Measurements from ENCODE around the gene UGT3A1. TPM values are rescaled to one million over a fixed set of nuclear protein-coding genes. Genes with fewer than 3 reads are reported as not detected.
"Not testable (repeated sequence)": the region's sequence is repeated elsewhere in the genome, so short reads cannot be mapped to it uniquely, and the experiment has no call there.

Gene UGT3A1
- total RNA-seq, 1 experiment from 2014 or later, result 0.19 TPM

DNA sequence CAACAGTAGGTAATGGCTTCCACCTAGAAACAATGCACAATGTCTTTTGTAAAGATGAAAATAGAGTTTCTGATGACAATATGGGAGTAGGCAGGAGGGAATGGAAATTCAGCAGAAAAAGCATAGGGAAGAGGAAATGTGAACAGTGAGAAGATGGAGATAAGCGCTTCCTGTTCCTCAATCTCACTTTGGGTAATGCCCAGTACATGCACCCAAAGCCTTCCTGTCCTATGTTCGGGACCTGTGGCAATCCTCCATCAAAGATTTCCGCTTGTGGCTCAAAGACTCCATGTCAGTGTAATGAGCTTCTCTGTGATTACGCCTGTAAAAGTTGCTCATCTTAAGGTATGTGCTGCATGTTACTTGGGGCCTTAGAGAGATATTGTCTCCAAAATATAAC lies 2.7 kb downstream of the UGT3A1 start:
- no peaks in the 10 kb centered on the region for H3K27me3 ChIP-seq (replicated peaks; ENCODE audit: insufficient read depth, low read depth, low read length, poor library complexity)
- DNase-seq (ENCODE audit: low spot score), result no peak
- no peaks in the 10 kb centered on the region for H3K36me3 ChIP-seq (ENCODE audit: insufficient read depth, low read length, poor library complexity, severe bottlenecking)
- no peaks in the 10 kb centered on the region for H3K9me3 ChIP-seq (ENCODE audit: low read depth, low read length, poor library complexity, severe bottlenecking)
- intact Hi-C loops (cut with micrococcal nuclease; ENCODE audit: unreplicated experiment), result no loop called here
- ChIA-PET POLR2A (ENCODE audit: low non-redundant PET) (no interaction called here), CTCF (no interaction called here)
- H3K4me3 ChIP-seq (ENCODE audit: low read depth, low read length, poor library complexity, severe bottlenecking), result no peak overlapping the region
- no TSS peak for BruUV-seq (replicated peaks)
- no peak overlapping the region for H3K27ac ChIP-seq (ENCODE audit: low read depth, low read length, poor library complexity, severe bottlenecking)
- no peak for TF ChIP-seq EZH2 (IDR thresholded peaks at IDR 0.05; ENCODE audit: borderline replicate concordance, low read depth, low read length, poor library complexity, severe bottlenecking)
- TF ChIP-seq, protein P1, sequence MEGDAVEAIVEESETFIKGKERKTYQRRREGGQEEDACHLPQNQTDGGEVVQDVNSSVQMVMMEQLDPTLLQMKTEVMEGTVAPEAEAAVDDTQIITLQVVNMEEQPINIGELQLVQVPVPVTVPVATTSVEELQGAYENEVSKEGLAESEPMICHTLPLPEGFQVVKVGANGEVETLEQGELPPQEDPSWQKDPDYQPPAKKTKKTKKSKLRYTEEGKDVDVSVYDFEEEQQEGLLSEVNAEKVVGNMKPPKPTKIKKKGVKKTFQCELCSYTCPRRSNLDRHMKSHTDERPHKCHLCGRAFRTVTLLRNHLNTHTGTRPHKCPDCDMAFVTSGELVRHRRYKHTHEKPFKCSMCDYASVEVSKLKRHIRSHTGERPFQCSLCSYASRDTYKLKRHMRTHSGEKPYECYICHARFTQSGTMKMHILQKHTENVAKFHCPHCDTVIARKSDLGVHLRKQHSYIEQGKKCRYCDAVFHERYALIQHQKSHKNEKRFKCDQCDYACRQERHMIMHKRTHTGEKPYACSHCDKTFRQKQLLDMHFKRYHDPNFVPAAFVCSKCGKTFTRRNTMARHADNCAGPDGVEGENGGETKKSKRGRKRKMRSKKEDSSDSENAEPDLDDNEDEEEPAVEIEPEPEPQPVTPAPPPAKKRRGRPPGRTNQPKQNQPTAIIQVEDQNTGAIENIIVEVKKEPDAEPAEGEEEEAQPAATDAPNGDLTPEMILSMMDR (conservative IDR thresholded peaks at IDR 0.05; ENCODE audit: low read depth, low read length), result no peak
- no peaks in the 10 kb centered on the region for H3K4me1 ChIP-seq (ENCODE audit: insufficient read depth, low read length, poor library complexity, severe bottlenecking)

DNA sequence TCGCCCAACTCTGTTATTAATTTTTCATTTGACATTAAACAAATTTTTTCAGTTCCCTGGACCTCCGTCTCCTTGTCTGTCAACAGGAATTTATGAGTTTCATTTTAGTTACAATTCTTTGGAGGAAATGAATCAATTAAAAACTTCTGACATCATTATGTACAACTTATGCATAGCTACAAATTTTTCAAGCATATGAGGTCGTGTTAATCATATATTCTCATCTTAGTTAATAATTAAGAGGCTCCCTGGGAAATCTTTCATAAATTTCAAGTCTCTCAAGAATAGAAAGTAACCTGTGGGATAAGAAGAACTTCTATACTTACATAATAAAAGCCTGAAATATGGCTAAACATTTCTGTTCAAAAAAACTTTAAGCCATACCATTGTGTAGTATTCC lies 3.4 kb downstream of the UGT3A1 start:
- DNase-seq (ENCODE audit: low spot score), result no peak
- intact Hi-C loops (cut with micrococcal nuclease; ENCODE audit: unreplicated experiment), result no loop called here
- Histone ChIP-seq H3K4me3 (ENCODE audit: low read depth, low read length, poor library complexity, severe bottlenecking) (no peak overlapping the region), H3K9me3 (ENCODE audit: low read depth, low read length, poor library complexity, severe bottlenecking) (peaks cover 1% of the 10 kb centered on the region), H3K27me3 (replicated peaks; ENCODE audit: insufficient read depth, low read depth, low read length, poor library complexity) (no peaks in the 10 kb centered on the region), H3K27ac (ENCODE audit: low read depth, low read length, poor library complexity, severe bottlenecking) (no peak overlapping the region), H3K4me1 (ENCODE audit: insufficient read depth, low read length, poor library complexity, severe bottlenecking) (no peaks in the 10 kb centered on the region), H3K36me3 (ENCODE audit: insufficient read depth, low read length, poor library complexity, severe bottlenecking) (no peaks in the 10 kb centered on the region)
- CTCF ChIA-PET, result no interaction called here
- POLR2A ChIA-PET (ENCODE audit: low non-redundant PET), result no interaction called here
- TF ChIP-seq, protein P1 (conservative IDR thresholded peaks at IDR 0.05; ENCODE audit: low read depth, low read length), result no peak
- TF ChIP-seq EZH2 (IDR thresholded peaks at IDR 0.05; ENCODE audit: borderline replicate concordance, low read depth, low read length, poor library complexity, severe bottlenecking), result no peak
- no TSS peak for BruUV-seq (replicated peaks)

DNA sequence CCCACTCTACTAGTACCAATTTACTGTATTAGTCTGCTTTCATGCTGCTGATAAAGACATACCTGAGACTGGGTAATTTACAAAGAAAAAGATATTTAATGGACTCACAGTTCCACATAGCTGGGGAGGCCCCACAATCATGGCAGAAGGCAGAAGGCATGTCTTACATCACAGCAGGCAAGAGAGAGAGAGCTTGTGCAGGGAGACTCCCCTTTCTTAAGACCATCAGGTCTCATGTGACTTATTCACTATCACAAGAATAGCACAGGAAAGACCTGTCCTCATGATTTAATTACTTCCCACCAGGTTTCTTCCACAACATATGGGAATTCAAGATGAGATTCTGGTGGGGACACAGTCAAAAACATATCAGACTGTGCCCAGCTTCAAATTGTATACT lies 11.5 kb downstream of the UGT3A1 start:
- H3K27ac ChIP-seq (ENCODE audit: low read depth, low read length, poor library complexity, severe bottlenecking), result no peak overlapping the region
- no peaks in the 10 kb centered on the region for H3K36me3 ChIP-seq (ENCODE audit: insufficient read depth, low read length, poor library complexity, severe bottlenecking)
- TF ChIP-seq EZH2 (IDR thresholded peaks at IDR 0.05; ENCODE audit: borderline replicate concordance, low read depth, low read length, poor library complexity, severe bottlenecking), result no peak
- TF ChIP-seq, protein P1 (conservative IDR thresholded peaks at IDR 0.05; ENCODE audit: low read depth, low read length), result no peak
- H3K4me3 ChIP-seq (ENCODE audit: low read depth, low read length, poor library complexity, severe bottlenecking), result no peak overlapping the region
- no peak for DNase-seq (ENCODE audit: low spot score)
- H3K4me1 ChIP-seq (ENCODE audit: insufficient read depth, low read length, poor library complexity, severe bottlenecking), result no peaks in the 10 kb centered on the region
- H3K27me3 ChIP-seq (replicated peaks; ENCODE audit: insufficient read depth, low read depth, low read length, poor library complexity), result no peaks in the 10 kb centered on the region
- ChIA-PET POLR2A (ENCODE audit: low non-redundant PET) (no interaction called here), CTCF (no interaction called here)
- intact Hi-C loops (cut with micrococcal nuclease; ENCODE audit: unreplicated experiment), result no loop called here
- BruUV-seq (replicated peaks), result no TSS peak
- peaks cover 13% of the 10 kb centered on the region for H3K9me3 ChIP-seq (ENCODE audit: low read depth, low read length, poor library complexity, severe bottlenecking)

DNA sequence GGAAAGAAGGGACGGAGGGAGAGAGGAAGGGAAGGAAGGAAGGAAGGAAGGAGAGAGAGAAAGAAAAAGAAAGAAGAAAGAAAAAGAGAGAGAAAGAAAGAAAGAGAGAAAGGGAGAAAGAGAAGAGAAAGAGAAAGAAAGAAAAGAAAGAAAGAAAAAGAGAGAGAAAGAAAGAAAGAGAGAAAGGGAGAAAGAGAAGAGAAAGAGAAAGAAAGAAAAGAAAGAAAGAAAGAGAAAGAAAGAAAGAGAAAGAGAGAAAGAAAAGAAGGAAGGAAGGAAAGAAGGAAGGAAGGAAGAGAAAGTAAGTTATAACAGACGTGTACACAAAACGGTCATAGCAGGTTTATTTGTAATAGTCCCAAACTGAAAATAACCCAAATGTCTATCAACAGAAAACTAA lies 14.3 kb downstream of the UGT3A1 start:
- H3K36me3 ChIP-seq (ENCODE audit: insufficient read depth, low read length, poor library complexity, severe bottlenecking); H3K27me3 ChIP-seq (replicated peaks; ENCODE audit: insufficient read depth, low read depth, low read length, poor library complexity); H3K27ac ChIP-seq (ENCODE audit: low read depth, low read length, poor library complexity, severe bottlenecking); H3K9me3 ChIP-seq (ENCODE audit: low read depth, low read length, poor library complexity, severe bottlenecking); H3K4me1 ChIP-seq (ENCODE audit: insufficient read depth, low read length, poor library complexity, severe bottlenecking); intact Hi-C loops (cut with micrococcal nuclease; ENCODE audit: unreplicated experiment); POLR2A ChIA-PET (ENCODE audit: low non-redundant PET); DNase-seq (ENCODE audit: low spot score); CTCF ChIA-PET; H3K4me3 ChIP-seq (ENCODE audit: low read depth, low read length, poor library complexity, severe bottlenecking); BruUV-seq (replicated peaks): not testable (repeated sequence)

Data from A673 (cell line).